H9 (cell line): ENCODE data around the gene HYDIN. TPM values are rescaled to one million over a fixed set of nuclear protein-coding genes. Genes with fewer than 3 reads are reported as not detected.

Experiments
- DNase-seq: peaks from one replicate; pipeline ENCODE4 v3.0.0-alpha.2; 2017
- H2AFZ ChIP-seq: one replicate; pipeline ENCODE4 v1.6.1; 2013; ENCODE audit warnings: mild to moderate bottlenecking, low read length, control low read depth, moderate library complexity
- H2AK5ac ChIP-seq: 2 replicates; pipeline ENCODE4 v1.6.1; 2013; ENCODE audit warnings: low read length, control low read depth, mixed read lengths; ENCODE audit not compliant: insufficient read length
- H2BK120ac ChIP-seq: one replicate; pipeline ENCODE4 v1.6.1; 2013; ENCODE audit warnings: low read depth, mild to moderate bottlenecking, low read length, control low read depth, inconsistent platforms; ENCODE audit not compliant: poor library complexity, severe bottlenecking
- H2BK12ac ChIP-seq: 2 replicates; pipeline ENCODE4 v1.6.1; 2013; ENCODE audit warnings: low read length, control low read depth, mixed read lengths, low read depth; ENCODE audit not compliant: insufficient read length
- H2BK15ac ChIP-seq: 2 replicates; pipeline ENCODE4 v1.6.1; 2013; ENCODE audit warnings: low read depth, low read length, control low read depth
- H2BK20ac ChIP-seq: one replicate; pipeline ENCODE4 v1.6.1; 2013; ENCODE audit warnings: low read depth, mild to moderate bottlenecking, low read length, control low read depth, inconsistent platforms; ENCODE audit not compliant: poor library complexity, severe bottlenecking
- H2BK5ac ChIP-seq: 2 replicates; pipeline ENCODE4 v1.6.1; 2013; ENCODE audit warnings: low read length, control low read depth, mixed read lengths; ENCODE audit not compliant: insufficient read length
- H3K14ac ChIP-seq: 2 replicates; pipeline ENCODE4 v1.6.1; 2013; ENCODE audit warnings: low read length, control low read depth; ENCODE audit not compliant: insufficient read depth
- H3K18ac ChIP-seq: 2 replicates; pipeline ENCODE4 v1.6.1; 2013; ENCODE audit warnings: low read depth, mild to moderate bottlenecking, mixed read lengths, low read length, control low read depth; ENCODE audit not compliant: insufficient read length
- H3K23ac ChIP-seq: 2 replicates; pipeline ENCODE4 v1.6.1; 2013; ENCODE audit warnings: low read length, control low read depth, mixed read lengths, low read depth; ENCODE audit not compliant: insufficient read length
- H3K23me2 ChIP-seq: 2 replicates; pipeline ENCODE4 v1.6.1; 2013; ENCODE audit warnings: low read depth, mild to moderate bottlenecking, mixed read lengths, low read length, control low read depth; ENCODE audit not compliant: insufficient read length, poor library complexity, severe bottlenecking
- H3K27ac ChIP-seq: 2 replicates; pipeline ENCODE4 v1.5.1; 2013; ENCODE audit warnings: low read length, control low read depth, mixed read lengths, low read depth; ENCODE audit not compliant: insufficient read length
- H3K27me3 ChIP-seq: 2 replicates; pipeline ENCODE4 v1.6.1; 2013; ENCODE audit warnings: low read length, control low read depth, inconsistent platforms; ENCODE audit not compliant: insufficient read depth
- H3K4ac ChIP-seq: 2 replicates; pipeline ENCODE4 v1.6.1; 2013; ENCODE audit warnings: low read depth, mild to moderate bottlenecking, control low read depth, inconsistent platforms, low read length, moderate library complexity
- H3K4me1 ChIP-seq: 2 replicates; pipeline ENCODE4 v1.6.1; 2013; ENCODE audit warnings: low read length, control low read depth, inconsistent platforms; ENCODE audit not compliant: insufficient read depth
- H3K4me2 ChIP-seq: 2 replicates; pipeline ENCODE4 v1.6.1; 2013; ENCODE audit warnings: low read length, control low read depth, mixed read lengths; ENCODE audit not compliant: insufficient read length, insufficient read depth
- H3K56ac ChIP-seq: 2 replicates; pipeline ENCODE4 v1.6.1; 2013; ENCODE audit warnings: low read depth, mild to moderate bottlenecking, mixed read lengths, low read length, control low read depth; ENCODE audit not compliant: insufficient read length
- H3K79me1 ChIP-seq: 2 replicates; pipeline ENCODE4 v1.6.1; 2013; ENCODE audit warnings: low read depth, mild to moderate bottlenecking, moderate library complexity, low read length, control low read depth, inconsistent platforms; ENCODE audit not compliant: insufficient read depth, poor library complexity, severe bottlenecking
- H3K79me2 ChIP-seq: 2 replicates; pipeline ENCODE4 v1.6.1; 2013; ENCODE audit warnings: low read length, control low read depth, inconsistent platforms; ENCODE audit not compliant: insufficient read depth
- H3K9ac ChIP-seq: 2 replicates; pipeline ENCODE4 v1.6.1; 2013; ENCODE audit warnings: low read length, control low read depth, mixed read lengths; ENCODE audit not compliant: insufficient read length; ENCODE audit errors: extremely low read depth
- H3K9me3 ChIP-seq: one replicate; pipeline ENCODE4 v1.6.1; 2013; ENCODE audit warnings: low read depth, low read length, inconsistent platforms; ENCODE audit not compliant: control insufficient read depth
- H3T11ph ChIP-seq: one replicate; pipeline ENCODE4 v1.6.1; 2013; ENCODE audit warnings: mild to moderate bottlenecking, low read length, control low read depth, inconsistent platforms
- H4K20me1 ChIP-seq: one replicate; pipeline ENCODE4 v1.6.1; 2013; ENCODE audit not compliant: control insufficient read depth, insufficient read length, insufficient read depth
- H4K5ac ChIP-seq: 2 replicates; pipeline ENCODE4 v1.6.1; 2013; ENCODE audit warnings: low read depth, mild to moderate bottlenecking, mixed read lengths, low read length, control low read depth; ENCODE audit not compliant: insufficient read length
- H4K8ac ChIP-seq: replicated peaks from 2 replicates; pipeline ENCODE4 v1.6.1; 2013; ENCODE audit warnings: low read length, control low read depth, mixed read lengths, low read depth; ENCODE audit not compliant: insufficient read length
- H4K91ac ChIP-seq: 2 replicates; pipeline ENCODE4 v1.6.1; 2013; ENCODE audit warnings: low read depth, mild to moderate bottlenecking, moderate library complexity, mixed read lengths, low read length, control low read depth; ENCODE audit not compliant: insufficient read length
- H3K27ac Mint-ChIP-seq, 3 experiments: 2 replicates in 2 of 3; 3 replicates in 1 of 3; pipeline ENCODE4 v1.8.0; 2020 to 2021; ENCODE audit warnings: mixed read lengths in 3 of 3, mild to moderate bottlenecking in 1 of 3, moderate library complexity in 1 of 3
- H3K27me3 Mint-ChIP-seq: 2 replicates; pipeline ENCODE4 v1.8.0; 2021; ENCODE audit warnings: low read depth, mild to moderate bottlenecking, moderate library complexity, mixed read lengths
- H3K36me3 Mint-ChIP-seq, 3 experiments: 2 replicates in 2 of 3; 3 replicates in 1 of 3; pipeline ENCODE4 v1.8.0; 2020 to 2021; ENCODE audit warnings: low read depth in 3 of 3, mixed read lengths in 3 of 3; ENCODE audit not compliant: insufficient read depth in 1 of 3
- H3K4me1 Mint-ChIP-seq, 2 experiments: 2 replicates each; pipeline ENCODE4 v1.8.0; 2020; ENCODE audit warnings: mixed read lengths in 2 of 2
- H3K4me3 Mint-ChIP-seq, 2 experiments: 2 replicates in 1 of 2; 3 replicates in 1 of 2; pipeline ENCODE4 v1.8.0; 2020 to 2021; ENCODE audit warnings: mild to moderate bottlenecking in 2 of 2, mixed read lengths in 2 of 2, moderate library complexity in 1 of 2
- H3K9me3 Mint-ChIP-seq, 2 experiments: 2 replicates in 1 of 2; 3 replicates in 1 of 2; pipeline ENCODE4 v1.8.0; 2020; ENCODE audit warnings: mild to moderate bottlenecking in 2 of 2, mixed read lengths in 2 of 2, moderate library complexity in 1 of 2
- CTCF ChIP-seq: fragments of 200-600 bp; sonication (generic); conservative IDR thresholded peaks from 3 replicates; pipeline ENCODE4 v1.8.0; 2021; ENCODE audit warnings: antibody characterized with exemption, mild to moderate bottlenecking
- WGBS: extraction: QIAGEN DNeasy Blood & Tissue Kit; methylation state at CpG from one replicate; pipeline ENCODE4 v1.1.7; 2013; ENCODE audit warnings: missing lambda C conversion rate, low lambda C conversion rate, mixed read lengths; ENCODE audit not compliant: insufficient read length; ENCODE audit errors: extremely low coverage; 5-methylcytosine and 5-hydroxymethylcytosine counted together
- total RNA-seq: library from RNA; stranded (reverse); gene quantifications from 2 replicates; pipeline ENCODE4 v1.2.1, GENCODE V29; 2021

HYDIN gene
- total RNA-seq, 1 experiment from 2014 or later: 1.7 TPM

- no peaks in the 10 kb centered on the region for H3K79me1 ChIP-seq
- no peaks in the 10 kb centered on the region for H3K27me3 ChIP-seq
- no peak overlapping the region for H2BK15ac ChIP-seq
- peaks cover 46 to 47% of the 10 kb centered on the region in 2 experiments for H3K9me3 Mint-ChIP-seq
- no peak overlapping the region for H2BK12ac ChIP-seq
- no peak overlapping the region for H3T11ph ChIP-seq
- H3K23me2 ChIP-seq: peaks cover 3% of the 10 kb centered on the region
- no peaks in the 10 kb centered on the region for H3K4me1 ChIP-seq
- H3K4me3 Mint-ChIP-seq: no peak overlapping the region
- H3K23ac ChIP-seq: no peak overlapping the region
- no peak overlapping the region for H3K9ac ChIP-seq
- no peak overlapping the region for H2AFZ ChIP-seq
- H3K4ac ChIP-seq: no peak overlapping the region
- no peak overlapping the region for H3K18ac ChIP-seq
- no peak overlapping the region for H3K27ac Mint-ChIP-seq
- H4K20me1 ChIP-seq: no peaks in the 10 kb centered on the region
- no peak overlapping the region for H2BK20ac ChIP-seq
- peaks cover 5 to 6% of the 10 kb centered on the region in 2 experiments; a peak in 3 of 4 replicates for H3K4me1 Mint-ChIP-seq
- H4K5ac ChIP-seq: no peak overlapping the region
- no CpG with 5 or more reads among the region's 1 CpG for WGBS
- H2BK5ac ChIP-seq: no peak overlapping the region
- no peak for DNase-seq
- H2BK120ac ChIP-seq: no peak overlapping the region
- H3K9me3 ChIP-seq: peaks cover 8% of the 10 kb centered on the region
- no peaks in the 10 kb centered on the region for H3K79me2 ChIP-seq
- peaks cover 9 to 37% (median 20%) of the 10 kb centered on the region in 3 experiments for H3K36me3 Mint-ChIP-seq
- no peak for TF ChIP-seq CTCF
- H3K14ac ChIP-seq: no peak overlapping the region
- H4K8ac ChIP-seq: no peak overlapping the region
- H2AK5ac ChIP-seq: no peak overlapping the region
- H4K91ac ChIP-seq: no peak overlapping the region
- H3K27ac ChIP-seq: no peak overlapping the region
- H3K56ac ChIP-seq: no peak overlapping the region
- no peak overlapping the region for H3K4me2 ChIP-seq
- H3K27me3 Mint-ChIP-seq: peaks cover 13% of the 10 kb centered on the region
These were observed 1.2 kb downstream of the HYDIN start for GRCh38 chr16:71229344-71229743.
